ENCODE data around the gene KDM4B. TPM values are rescaled to one million over a fixed set of nuclear protein-coding genes. Genes with fewer than 3 reads are reported as not detected.

The KDM4B gene
- total and polyA plus RNA-seq, 2 donors (not counting 1 experiment from before 2014, with no cell fraction given) = 6.4 to 14.4 TPM

DNA sequence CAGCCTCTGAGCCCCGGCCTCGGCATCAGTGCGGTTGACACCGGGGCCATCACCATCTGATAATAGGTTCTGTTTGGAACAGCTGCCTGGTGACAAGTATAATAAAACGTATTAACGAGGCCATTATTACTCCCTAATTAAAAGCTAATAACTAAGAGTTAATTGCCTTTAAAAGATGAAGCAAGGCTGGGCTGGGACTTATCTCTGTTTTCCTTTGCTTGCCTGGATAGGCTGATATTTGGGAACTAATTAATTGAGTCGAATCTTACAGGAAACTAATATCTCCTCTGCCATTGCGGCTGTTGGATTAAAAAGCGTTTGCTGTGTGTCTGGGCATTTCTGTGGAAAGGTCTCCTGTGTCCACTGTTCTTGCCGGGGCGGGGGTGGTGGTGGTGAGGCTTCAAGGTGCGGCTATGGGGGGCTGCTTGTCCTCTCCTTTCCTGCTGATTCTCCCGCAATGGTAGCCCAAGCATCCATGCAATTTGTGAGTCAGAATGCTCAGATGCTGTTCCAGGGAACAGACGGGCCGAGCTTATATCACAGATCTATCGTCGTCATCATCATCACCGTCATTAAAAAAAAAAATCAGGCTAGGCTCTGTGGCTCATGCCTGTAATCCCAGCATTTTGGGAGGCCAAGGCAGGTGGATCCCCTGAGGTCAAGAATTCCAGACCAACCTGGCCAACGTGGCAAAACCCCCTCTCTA is 209.0 kb downstream of the KDM4B start:
- no peak for DNase-seq (ENCODE audit: low read depth in 2 of 2)
- Histone ChIP-seq H2AFZ (ENCODE audit: low read length) (no peak overlapping the region), H3K4me3 (replicated peaks in 1 of 4; ENCODE audit: control extremely low read depth in 1 of 4, insufficient read depth in 1 of 4, low read depth in 3 of 4, low read length in 4 of 4) (no peak overlapping the region), H3K27me3 (ENCODE audit: control insufficient read depth, insufficient read depth, low read length) (no peaks in the 10 kb centered on the region), H4K20me1 (ENCODE audit: control insufficient read depth, extremely low read depth, insufficient read depth, low read length) (no peaks in the 10 kb centered on the region), H3K27ac (ENCODE audit: insufficient read depth, low read length) (no peak overlapping the region), H3K9ac (ENCODE audit: insufficient read depth, low read length) (no peak overlapping the region), H3K4me1 (ENCODE audit: control insufficient read depth, extremely low read depth, insufficient read depth, low read length) (no peaks in the 10 kb centered on the region), H3K4me2 (ENCODE audit: extremely low read depth, insufficient read depth, low read length) (no peak overlapping the region), H3K36me3 (ENCODE audit: control insufficient read depth, insufficient read depth, low read length) (no peaks in the 10 kb centered on the region), H3K79me2 (ENCODE audit: control insufficient read depth, insufficient read depth, low read length) (no peaks in the 10 kb centered on the region), H3K9me3 (ENCODE audit: control insufficient read depth, insufficient read depth, low read depth, low read length) (no peaks in the 10 kb centered on the region)
- TF ChIP-seq EZH2 (IDR thresholded peaks at IDR 0.05; ENCODE audit: low read length, missing control alignments) (no peak), CTCF (conservative IDR thresholded peaks at IDR 0.05 in 1 of 2, IDR thresholded peaks at IDR 0.05 in 1 of 2; ENCODE audit: low read depth in 1 of 2, low read length in 2 of 2) (no peak)

DNA sequence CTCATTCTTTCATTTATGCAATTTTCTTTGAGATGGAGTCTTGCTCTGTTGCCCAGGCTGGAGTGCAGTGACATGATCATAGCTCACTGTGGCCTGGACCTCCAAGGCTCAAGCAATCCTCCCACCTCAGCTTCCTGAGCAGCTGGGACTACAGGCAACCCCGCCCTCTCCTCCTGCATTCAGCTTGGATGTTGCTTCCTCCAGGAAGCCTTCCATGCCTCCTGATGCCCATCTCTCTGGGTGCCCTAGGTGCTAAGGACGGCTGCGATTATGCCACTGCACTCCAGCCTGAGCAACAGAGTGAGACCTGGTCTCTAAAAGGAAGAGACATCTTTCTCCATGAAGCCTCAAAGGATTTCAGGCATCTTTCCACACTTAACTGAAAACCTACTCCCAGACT is 209.9 kb downstream of the KDM4B start:
- H3K79me2 ChIP-seq (ENCODE audit: control insufficient read depth, insufficient read depth, low read length) = no peaks in the 10 kb centered on the region
- no peak overlapping the region for H3K4me2 ChIP-seq (ENCODE audit: extremely low read depth, insufficient read depth, low read length)
- no peaks in the 10 kb centered on the region for H3K27me3 ChIP-seq (ENCODE audit: control insufficient read depth, insufficient read depth, low read length)
- H3K9me3 ChIP-seq (ENCODE audit: control insufficient read depth, insufficient read depth, low read depth, low read length) = no peaks in the 10 kb centered on the region
- TF ChIP-seq CTCF (conservative IDR thresholded peaks at IDR 0.05 in 1 of 2, IDR thresholded peaks at IDR 0.05 in 1 of 2; ENCODE audit: low read depth in 1 of 2, low read length in 2 of 2) (no peak), EZH2 (IDR thresholded peaks at IDR 0.05; ENCODE audit: low read length, missing control alignments) (no peak)
- no peaks in the 10 kb centered on the region for H3K4me1 ChIP-seq (ENCODE audit: control insufficient read depth, extremely low read depth, insufficient read depth, low read length)
- H2AFZ ChIP-seq (ENCODE audit: low read length) = no peak overlapping the region
- H3K36me3 ChIP-seq (ENCODE audit: control insufficient read depth, insufficient read depth, low read length) = no peaks in the 10 kb centered on the region
- no peaks in the 10 kb centered on the region for H4K20me1 ChIP-seq (ENCODE audit: control insufficient read depth, extremely low read depth, insufficient read depth, low read length)
- H3K4me3 ChIP-seq (replicated peaks in 1 of 4; ENCODE audit: control extremely low read depth in 1 of 4, insufficient read depth in 1 of 4, low read depth in 3 of 4, low read length in 4 of 4) = no peak overlapping the region
- no peak for DNase-seq (ENCODE audit: low read depth in 2 of 2)
- H3K27ac ChIP-seq (ENCODE audit: insufficient read depth, low read length) = no peak overlapping the region
- no peak overlapping the region for H3K9ac ChIP-seq (ENCODE audit: insufficient read depth, low read length)

GRCh38 chr19:5179256-5179655 is 210.3 kb downstream of the KDM4B start:
- no peaks in the 10 kb centered on the region for H3K4me1 ChIP-seq (ENCODE audit: control insufficient read depth, extremely low read depth, insufficient read depth, low read length)
- no peaks in the 10 kb centered on the region for H3K36me3 ChIP-seq (ENCODE audit: control insufficient read depth, insufficient read depth, low read length)
- no peak for TF ChIP-seq CTCF (conservative IDR thresholded peaks at IDR 0.05 in 1 of 2, IDR thresholded peaks at IDR 0.05 in 1 of 2; ENCODE audit: low read depth in 1 of 2, low read length in 2 of 2)
- no peak for TF ChIP-seq EZH2 (IDR thresholded peaks at IDR 0.05; ENCODE audit: low read length, missing control alignments)
- no peak overlapping the region for H3K9ac ChIP-seq (ENCODE audit: insufficient read depth, low read length)
- H4K20me1 ChIP-seq (ENCODE audit: control insufficient read depth, extremely low read depth, insufficient read depth, low read length) = no peaks in the 10 kb centered on the region
- H3K79me2 ChIP-seq (ENCODE audit: control insufficient read depth, insufficient read depth, low read length) = no peaks in the 10 kb centered on the region
- H3K4me3 ChIP-seq (replicated peaks in 1 of 4; ENCODE audit: control extremely low read depth in 1 of 4, insufficient read depth in 1 of 4, low read depth in 3 of 4, low read length in 4 of 4) = no peak overlapping the region
- H3K4me2 ChIP-seq (ENCODE audit: extremely low read depth, insufficient read depth, low read length) = no peak overlapping the region
- H2AFZ ChIP-seq (ENCODE audit: low read length) = no peak overlapping the region
- no peak overlapping the region for H3K27ac ChIP-seq (ENCODE audit: insufficient read depth, low read length)
- no peaks in the 10 kb centered on the region for H3K9me3 ChIP-seq (ENCODE audit: control insufficient read depth, insufficient read depth, low read depth, low read length)
- H3K27me3 ChIP-seq (ENCODE audit: control insufficient read depth, insufficient read depth, low read length) = no peaks in the 10 kb centered on the region
- no peak for DNase-seq (ENCODE audit: low read depth in 2 of 2)
